ENCODE results near the gene CDKL1.
"Not testable (repeated sequence)": the region's sequence is repeated elsewhere in the genome, so short reads cannot be mapped to it uniquely, and the experiment has no call there.

CDKL1 gene

DNA sequence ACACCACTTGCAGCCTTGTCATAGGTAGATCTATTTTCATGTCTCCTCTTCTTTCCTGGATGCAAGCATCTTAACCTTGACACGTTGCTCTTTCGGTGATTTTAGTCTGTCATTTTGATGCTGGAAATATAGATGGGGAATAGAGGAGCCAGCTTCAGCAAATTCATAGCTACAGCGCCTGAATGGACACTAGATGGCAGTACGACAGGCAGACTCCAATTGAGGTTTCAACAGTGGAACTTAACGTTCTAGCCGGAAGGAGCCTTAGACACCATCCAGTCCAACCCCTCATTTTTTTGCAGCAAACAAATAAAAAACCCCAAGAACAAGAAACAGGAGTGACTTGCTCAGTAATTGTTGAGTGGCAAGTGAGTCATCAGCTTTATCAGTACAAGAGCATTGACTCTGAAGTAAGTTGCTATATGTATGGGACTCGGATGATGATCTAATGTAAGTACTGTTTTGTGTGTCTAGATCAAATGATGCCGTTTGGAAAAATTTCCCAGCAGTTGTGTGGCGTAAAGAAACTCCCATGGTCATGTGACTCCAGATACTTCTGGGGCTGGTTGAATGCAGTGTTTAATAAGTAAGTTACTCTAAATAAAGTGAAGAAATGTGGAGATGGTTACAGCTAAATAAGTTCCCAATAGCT is 75.5 kb downstream of the CDKL1 start:
- peak overlapping the region; percentile 61 for H3K27ac ChIP-seq (ENCODE audit: poor library complexity, severe bottlenecking)

DNA sequence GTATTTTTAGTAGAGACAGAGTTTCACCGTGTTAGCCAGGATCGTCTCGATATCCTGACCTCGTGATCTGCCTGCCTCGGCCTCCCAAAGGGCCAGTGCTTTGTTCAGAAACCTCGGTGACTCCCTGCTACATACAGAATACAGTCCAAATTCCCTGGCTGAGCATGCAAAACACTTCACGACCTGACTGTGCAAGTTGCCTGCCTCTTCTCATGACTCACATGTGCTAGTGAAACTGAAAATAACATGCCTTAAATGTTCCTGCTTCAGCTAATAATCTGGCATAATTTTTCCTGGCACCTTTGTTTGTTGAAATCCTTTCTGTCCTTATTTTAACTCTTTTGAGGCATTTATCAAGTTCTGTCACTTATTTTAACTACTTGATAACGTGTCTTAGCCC is 76.4 kb downstream of the CDKL1 start:
- DNase-seq (ENCODE audit: low spot score), result no peak
- peak; percentile 61 for ATAC-seq (ENCODE audit: low read depth)
- no peak overlapping the region for H3K4me3 ChIP-seq (ENCODE audit: severe bottlenecking)

More for the DNA sequence above, 75.5 kb downstream of the CDKL1 start:
- Histone ChIP-seq H3K4me1 (ENCODE audit: insufficient read depth, poor library complexity, severe bottlenecking) (peaks cover 31% of the 10 kb centered on the region), H3K27me3 (ENCODE audit: insufficient read depth, poor library complexity, severe bottlenecking) (no peaks in the 10 kb centered on the region), H3K9me3 (ENCODE audit: severe bottlenecking) (no peaks in the 10 kb centered on the region), H3K36me3 (ENCODE audit: low read depth) (peaks cover 34% of the 10 kb centered on the region), H3K4me3 (ENCODE audit: severe bottlenecking) (no peak overlapping the region)
- peak; percentile 80 for DNase-seq (ENCODE audit: low spot score)
- peak; percentile 88 for ATAC-seq (ENCODE audit: low read depth)
- TF ChIP-seq, protein P1, sequence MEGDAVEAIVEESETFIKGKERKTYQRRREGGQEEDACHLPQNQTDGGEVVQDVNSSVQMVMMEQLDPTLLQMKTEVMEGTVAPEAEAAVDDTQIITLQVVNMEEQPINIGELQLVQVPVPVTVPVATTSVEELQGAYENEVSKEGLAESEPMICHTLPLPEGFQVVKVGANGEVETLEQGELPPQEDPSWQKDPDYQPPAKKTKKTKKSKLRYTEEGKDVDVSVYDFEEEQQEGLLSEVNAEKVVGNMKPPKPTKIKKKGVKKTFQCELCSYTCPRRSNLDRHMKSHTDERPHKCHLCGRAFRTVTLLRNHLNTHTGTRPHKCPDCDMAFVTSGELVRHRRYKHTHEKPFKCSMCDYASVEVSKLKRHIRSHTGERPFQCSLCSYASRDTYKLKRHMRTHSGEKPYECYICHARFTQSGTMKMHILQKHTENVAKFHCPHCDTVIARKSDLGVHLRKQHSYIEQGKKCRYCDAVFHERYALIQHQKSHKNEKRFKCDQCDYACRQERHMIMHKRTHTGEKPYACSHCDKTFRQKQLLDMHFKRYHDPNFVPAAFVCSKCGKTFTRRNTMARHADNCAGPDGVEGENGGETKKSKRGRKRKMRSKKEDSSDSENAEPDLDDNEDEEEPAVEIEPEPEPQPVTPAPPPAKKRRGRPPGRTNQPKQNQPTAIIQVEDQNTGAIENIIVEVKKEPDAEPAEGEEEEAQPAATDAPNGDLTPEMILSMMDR (IDR thresholded peaks at IDR 0.05; ENCODE audit: poor library complexity, severe bottlenecking), result peak; percentile 99

DNA sequence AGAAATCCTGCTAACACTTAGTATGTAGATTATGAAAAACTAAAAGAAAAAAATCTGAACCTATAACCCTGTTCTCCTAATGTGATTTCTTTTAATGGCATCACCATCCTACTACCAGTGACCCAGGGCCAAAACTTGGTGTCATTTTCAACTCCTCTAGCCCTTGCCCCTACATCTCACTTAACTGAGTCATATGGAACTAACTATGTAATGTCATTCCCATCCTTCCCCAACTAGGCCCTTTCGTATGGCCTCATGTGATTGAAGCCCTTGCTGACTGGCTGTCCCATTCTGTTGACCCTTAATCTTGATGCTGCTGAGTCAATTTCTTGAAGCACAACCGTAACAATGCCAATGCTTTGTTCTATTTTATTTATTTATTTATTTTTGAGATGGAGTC is 77.0 kb downstream of the CDKL1 start:
- peak overlapping the region; percentile 61 for H3K27ac ChIP-seq (ENCODE audit: poor library complexity, severe bottlenecking)
- H3K9me3 ChIP-seq (ENCODE audit: severe bottlenecking), result no peaks in the 10 kb centered on the region
- no peak overlapping the region for H3K4me3 ChIP-seq (ENCODE audit: severe bottlenecking)
- no peaks in the 10 kb centered on the region for H3K27me3 ChIP-seq (ENCODE audit: insufficient read depth, poor library complexity, severe bottlenecking)
- TF ChIP-seq, protein P1 (IDR thresholded peaks at IDR 0.05; ENCODE audit: poor library complexity, severe bottlenecking), result no peak
- peaks cover 22% of the 10 kb centered on the region for H3K36me3 ChIP-seq (ENCODE audit: low read depth)
- ATAC-seq (ENCODE audit: low read depth), result no peak
- DNase-seq (ENCODE audit: low spot score), result no peak
- peaks cover 31% of the 10 kb centered on the region for H3K4me1 ChIP-seq (ENCODE audit: insufficient read depth, poor library complexity, severe bottlenecking)

More for the DNA sequence above, 76.4 kb downstream of the CDKL1 start:
- H3K27me3 ChIP-seq (ENCODE audit: insufficient read depth, poor library complexity, severe bottlenecking), result no peaks in the 10 kb centered on the region
- no peaks in the 10 kb centered on the region for H3K9me3 ChIP-seq (ENCODE audit: severe bottlenecking)
- H3K36me3 ChIP-seq (ENCODE audit: low read depth), result peaks cover 27% of the 10 kb centered on the region
- peaks cover 31% of the 10 kb centered on the region for H3K4me1 ChIP-seq (ENCODE audit: insufficient read depth, poor library complexity, severe bottlenecking)
- peak overlapping the region; percentile 61 for H3K27ac ChIP-seq (ENCODE audit: poor library complexity, severe bottlenecking)
- TF ChIP-seq, protein P1 (IDR thresholded peaks at IDR 0.05; ENCODE audit: poor library complexity, severe bottlenecking), result no peak

DNA sequence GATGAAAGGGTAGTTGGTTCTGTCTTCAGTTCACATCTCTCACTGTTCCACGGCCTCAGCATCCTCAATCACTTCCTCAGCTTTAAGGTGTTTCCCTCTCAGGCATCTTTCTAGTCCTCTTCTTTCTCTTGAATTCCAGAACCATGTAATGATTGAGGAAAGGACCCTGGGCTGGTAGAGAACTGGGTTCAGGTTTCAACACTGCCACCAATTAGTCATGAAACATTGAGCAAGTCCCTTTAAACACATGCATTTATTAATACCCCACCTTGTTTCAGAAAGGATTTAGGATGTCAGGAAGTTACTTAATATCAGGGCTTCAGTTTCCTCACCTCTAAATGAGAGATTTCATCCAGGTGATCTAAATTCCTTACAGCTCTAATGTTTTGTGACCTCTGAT is 77.4 kb downstream of the CDKL1 start:
- H3K36me3 ChIP-seq (ENCODE audit: low read depth), result peaks cover 22% of the 10 kb centered on the region
- peaks cover 31% of the 10 kb centered on the region for H3K4me1 ChIP-seq (ENCODE audit: insufficient read depth, poor library complexity, severe bottlenecking)
- no peaks in the 10 kb centered on the region for H3K9me3 ChIP-seq (ENCODE audit: severe bottlenecking)
- DNase-seq (ENCODE audit: low spot score) (no peak), ATAC-seq (ENCODE audit: low read depth) (peak; percentile 35)
- no peaks in the 10 kb centered on the region for H3K27me3 ChIP-seq (ENCODE audit: insufficient read depth, poor library complexity, severe bottlenecking)
- peak overlapping the region; percentile 61 for H3K27ac ChIP-seq (ENCODE audit: poor library complexity, severe bottlenecking)
- TF ChIP-seq, protein P1 (IDR thresholded peaks at IDR 0.05; ENCODE audit: poor library complexity, severe bottlenecking), result no peak
- H3K4me3 ChIP-seq (ENCODE audit: severe bottlenecking), result no peak overlapping the region

GRCh38 chr14:50318031-50318626 is 78.6 kb downstream of the CDKL1 start:
- no peaks in the 10 kb centered on the region for H3K27me3 ChIP-seq (ENCODE audit: insufficient read depth, poor library complexity, severe bottlenecking)
- TF ChIP-seq, protein P1 (IDR thresholded peaks at IDR 0.05; ENCODE audit: poor library complexity, severe bottlenecking), result peak; percentile 92
- peaks cover 33% of the 10 kb centered on the region for H3K4me1 ChIP-seq (ENCODE audit: insufficient read depth, poor library complexity, severe bottlenecking)
- H3K27ac ChIP-seq (ENCODE audit: poor library complexity, severe bottlenecking), result no peak overlapping the region
- no peaks in the 10 kb centered on the region for H3K9me3 ChIP-seq (ENCODE audit: severe bottlenecking)
- H3K36me3 ChIP-seq (ENCODE audit: low read depth), result peaks cover 22% of the 10 kb centered on the region
- DNase-seq (ENCODE audit: low spot score) (no peak), ATAC-seq (ENCODE audit: low read depth) (no peak)
- no peak overlapping the region for H3K4me3 ChIP-seq (ENCODE audit: severe bottlenecking)

GRCh38 chr14:50314098-50314497 is 82.6 kb downstream of the CDKL1 start:
- ATAC-seq (ENCODE audit: low read depth); H3K27ac ChIP-seq (ENCODE audit: poor library complexity, severe bottlenecking); H3K27me3 ChIP-seq (ENCODE audit: insufficient read depth, poor library complexity, severe bottlenecking); DNase-seq (ENCODE audit: low spot score); H3K4me1 ChIP-seq (ENCODE audit: insufficient read depth, poor library complexity, severe bottlenecking); H3K9me3 ChIP-seq (ENCODE audit: severe bottlenecking); H3K4me3 ChIP-seq (ENCODE audit: severe bottlenecking): not testable (repeated sequence)
- peaks cover 13% of the 10 kb centered on the region for H3K36me3 ChIP-seq (ENCODE audit: low read depth)
